DMS53 (cell line): ENCODE measurements around the gene SMAP2.
"Not testable (repeated sequence)": the region's sequence is repeated elsewhere in the genome, so short reads cannot be mapped to it uniquely, and the experiment has no call there.

Experiments used
- DNase-seq: peaks from one replicate; lab custom pipeline; 2025; lab: John Stamatoyannopoulos, UW

Gene SMAP2

DNA sequence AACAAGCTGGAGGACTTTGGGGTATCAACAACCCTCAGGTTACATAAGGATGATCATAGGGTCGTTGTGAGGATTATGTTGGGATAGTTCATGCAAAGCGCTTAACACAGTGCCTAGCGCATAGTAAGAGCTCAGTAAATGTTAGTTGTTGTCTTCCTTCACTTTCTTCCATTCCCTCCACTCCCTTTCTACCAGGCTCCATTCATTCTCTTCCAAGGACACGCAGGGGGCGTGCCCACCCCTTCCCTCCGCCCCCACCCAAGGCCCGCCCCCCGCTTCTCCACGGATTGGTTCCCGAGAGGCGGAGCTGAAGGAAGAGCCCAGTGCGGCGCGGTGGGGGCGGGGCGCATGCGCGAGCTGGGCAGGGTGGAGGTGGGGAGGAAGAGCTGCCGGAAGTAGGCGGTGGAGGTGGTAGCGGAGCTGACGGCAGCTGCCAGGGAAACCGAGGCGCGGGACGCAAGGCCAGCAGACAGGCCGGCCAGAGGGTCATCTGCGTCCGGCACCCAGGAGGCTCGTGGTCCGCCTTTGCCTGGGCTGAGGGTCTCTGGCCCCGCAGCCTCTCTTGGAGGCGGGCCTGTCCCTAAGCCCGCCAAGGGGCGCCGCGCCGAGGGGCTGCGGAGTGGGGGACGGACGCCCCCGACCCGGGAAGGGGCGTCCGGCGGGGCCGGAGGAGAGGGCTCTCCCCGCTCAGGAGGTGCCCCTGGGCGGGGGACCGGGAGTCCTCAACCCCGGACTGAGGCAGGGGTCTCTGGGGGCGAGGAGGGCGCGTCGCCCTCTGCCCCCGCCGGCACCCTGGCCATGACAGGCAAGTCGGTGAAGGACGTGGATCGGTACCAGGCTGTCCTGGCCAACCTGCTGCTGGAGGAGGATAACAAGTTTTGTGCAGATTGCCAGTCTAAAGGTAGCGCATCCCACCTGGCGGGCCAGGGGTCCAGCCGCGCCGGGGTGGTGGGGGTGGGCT is at the start of gene SMAP2:
TSS of gene SMAP2 (plus strand) at position 405 of the 961 bp plus-strand sequence. CDS start at position 799, 394 bp downstream.
- DNase-seq, result peak; percentile 98

DNA sequence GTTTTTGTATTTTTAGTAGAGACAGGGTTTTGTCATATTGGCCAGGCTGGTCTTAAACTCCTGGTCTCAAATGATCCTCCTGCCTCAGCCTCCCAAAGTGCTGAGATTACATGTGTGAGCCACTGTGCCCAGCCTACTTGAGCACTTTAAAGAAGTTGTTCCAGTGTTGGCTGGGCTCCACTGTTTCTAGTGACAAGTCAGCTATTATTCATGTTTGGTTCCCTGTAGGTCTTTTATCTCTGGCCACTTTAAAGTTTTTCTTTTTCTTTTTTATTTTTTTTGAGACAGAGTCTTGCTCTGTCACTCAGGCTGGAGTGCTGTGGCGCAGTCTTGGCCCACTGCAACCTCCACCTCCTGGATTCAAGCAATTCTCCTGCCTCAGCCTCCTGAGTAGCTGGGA is 42.1 kb upstream of the SMAP2 start:
- DNase-seq, result not testable (repeated sequence)

DNA sequence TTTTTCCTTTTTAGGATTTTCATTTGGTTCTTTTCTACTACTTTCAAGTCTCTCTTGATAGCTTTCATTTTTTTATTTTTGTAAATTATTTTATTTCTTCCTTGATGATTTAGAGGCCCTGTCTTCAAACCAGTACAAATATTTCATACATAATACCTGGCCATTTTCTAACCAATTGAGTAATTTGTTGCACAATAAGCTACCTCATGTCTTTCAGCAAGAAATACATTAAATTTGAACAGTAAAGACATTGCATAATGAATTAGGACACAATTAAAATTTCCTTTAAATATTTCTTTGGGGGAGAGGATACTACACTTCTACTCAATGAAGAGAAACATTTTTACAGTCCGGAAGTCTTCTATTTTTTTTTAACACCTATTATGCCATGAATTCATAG is 40.8 kb upstream of the SMAP2 start:
- DNase-seq, result no peak

DNA sequence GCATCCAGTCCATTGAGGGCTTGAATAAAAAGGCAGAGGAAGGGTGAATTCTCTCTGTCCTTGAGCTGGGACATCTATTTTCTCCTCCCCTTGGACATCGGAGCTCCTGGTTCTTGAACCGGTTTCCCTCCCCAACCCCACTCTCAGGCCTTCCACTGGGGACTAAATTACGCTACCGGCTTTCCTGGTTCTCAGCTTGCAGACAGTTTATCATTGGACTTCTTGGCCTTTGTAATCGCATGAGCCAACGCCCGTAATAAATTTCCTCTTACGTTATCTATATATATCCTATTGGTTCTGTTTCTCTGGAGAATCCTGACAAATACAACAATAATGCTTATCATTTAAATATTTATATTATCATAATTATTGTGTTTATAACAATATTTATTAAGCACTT is 36.1 kb upstream of the SMAP2 start:
- no peak for DNase-seq

DNA sequence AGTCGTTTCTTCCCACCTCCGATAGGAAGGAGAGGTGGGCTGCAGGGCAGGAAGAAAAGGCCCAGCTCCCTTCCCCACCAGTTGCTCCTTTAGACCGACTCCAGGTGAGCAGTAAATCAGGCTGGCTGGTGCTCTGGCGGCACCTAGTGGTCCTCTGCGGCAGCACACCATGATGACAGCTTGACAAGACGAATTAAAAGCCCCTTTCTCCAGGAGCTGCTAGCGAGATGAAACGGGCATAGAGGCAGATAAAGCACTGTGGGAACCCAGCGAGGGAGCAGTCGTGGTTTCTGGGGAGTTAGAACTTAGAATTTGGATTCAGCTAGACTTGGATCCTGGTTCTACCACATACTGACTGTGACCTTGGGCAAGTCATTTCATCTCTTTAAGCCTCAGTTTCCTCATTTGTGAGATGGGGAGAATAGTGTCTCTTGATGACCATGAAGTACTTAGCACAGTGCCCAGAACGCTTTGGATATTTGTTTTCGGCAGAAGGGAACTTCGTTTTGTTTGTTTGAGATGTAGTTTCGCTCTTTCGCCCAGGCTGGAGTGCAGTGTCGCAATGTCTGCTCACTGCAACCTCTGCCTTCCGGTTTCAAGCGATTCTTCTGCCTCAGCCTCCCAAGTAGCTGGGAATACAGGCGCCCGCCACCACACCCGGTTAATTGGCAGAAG is 34.6 kb upstream of the SMAP2 start:
- DNase-seq, result peak; percentile 90

DNA sequence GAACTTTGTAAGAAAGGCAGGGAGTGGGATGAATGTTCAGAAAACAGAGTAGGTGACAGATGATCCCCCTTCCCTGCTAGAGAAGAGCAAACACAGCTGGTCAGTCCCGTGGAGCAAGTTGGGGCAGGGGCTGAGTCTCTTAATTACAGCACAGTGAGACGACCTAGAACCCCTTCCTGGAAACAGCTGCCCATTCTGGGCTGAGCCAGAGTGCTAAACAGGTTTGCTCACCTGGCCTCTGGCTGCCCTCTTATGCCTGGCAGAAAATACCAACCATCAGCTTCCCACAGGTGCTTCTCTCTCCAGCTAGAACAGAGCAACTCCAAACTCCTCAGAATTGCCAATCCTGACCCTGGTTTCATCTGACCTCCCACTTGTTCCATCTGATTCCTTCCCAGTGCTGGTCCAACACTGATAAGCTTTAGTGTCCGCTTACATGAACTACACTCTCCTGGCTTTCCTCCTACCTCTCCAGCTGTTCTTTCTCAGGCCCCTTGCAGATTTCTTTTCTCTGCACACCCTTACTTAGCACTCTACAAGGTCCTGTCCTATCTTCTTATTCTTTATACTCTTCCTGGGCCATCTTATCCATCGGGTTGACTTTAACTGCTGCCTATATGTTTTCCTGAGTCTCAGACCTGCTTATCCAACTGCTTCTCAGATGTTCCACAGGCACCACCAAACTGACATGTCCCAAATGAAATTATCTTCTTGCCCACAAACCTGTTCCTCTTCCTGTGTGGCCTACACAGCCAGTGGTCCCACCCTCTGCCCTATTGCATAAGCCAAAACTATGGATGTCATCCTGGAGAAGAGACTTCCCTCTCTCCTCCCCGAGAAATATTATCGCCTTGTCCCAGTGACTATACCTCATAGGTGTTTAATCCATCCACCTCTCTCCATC is 33.9 kb upstream of the SMAP2 start:
- peak; percentile 60 for DNase-seq

DNA sequence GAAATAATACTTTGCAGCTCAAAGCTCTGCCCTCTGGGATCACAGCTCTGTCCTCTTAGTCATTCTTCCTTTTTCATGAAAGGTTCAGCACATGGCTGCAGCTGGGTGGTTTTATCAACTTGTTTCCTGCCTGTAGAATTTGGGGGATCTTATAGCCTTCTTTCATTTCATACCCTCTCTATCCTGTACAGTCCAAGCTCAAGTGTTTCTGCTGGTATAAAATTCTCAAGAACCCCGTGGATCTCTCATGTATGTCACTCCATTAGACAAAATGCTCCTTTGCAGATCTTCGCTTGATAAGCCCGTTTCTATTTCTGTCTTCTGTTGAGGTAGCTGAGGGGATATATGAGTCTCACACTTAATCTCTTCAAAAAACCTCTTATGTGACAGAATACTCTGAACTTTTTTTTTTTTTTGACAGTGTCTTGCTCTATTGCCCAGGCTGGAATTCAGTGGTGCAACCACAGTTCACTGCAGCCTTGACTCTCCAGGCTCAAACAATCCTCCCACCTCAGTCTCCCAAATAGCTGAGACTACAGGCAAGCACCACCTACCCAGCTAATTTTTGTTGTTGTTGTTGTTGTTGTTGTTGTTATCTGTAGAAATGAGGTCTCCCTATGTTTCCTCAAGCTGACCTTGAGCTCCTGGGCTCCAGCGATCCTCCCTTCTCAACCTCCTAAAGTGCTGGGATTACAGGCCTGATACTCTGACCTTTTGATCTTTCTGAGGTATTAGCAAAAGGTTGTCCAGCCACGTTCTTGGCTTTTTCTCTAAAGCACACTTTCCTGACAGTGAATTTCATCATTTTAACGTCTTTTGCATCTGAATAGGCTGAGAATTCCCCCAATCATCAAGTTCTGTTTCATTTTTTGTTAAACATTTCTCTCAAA is 31.8 kb upstream of the SMAP2 start:
- no peak for DNase-seq

DNA sequence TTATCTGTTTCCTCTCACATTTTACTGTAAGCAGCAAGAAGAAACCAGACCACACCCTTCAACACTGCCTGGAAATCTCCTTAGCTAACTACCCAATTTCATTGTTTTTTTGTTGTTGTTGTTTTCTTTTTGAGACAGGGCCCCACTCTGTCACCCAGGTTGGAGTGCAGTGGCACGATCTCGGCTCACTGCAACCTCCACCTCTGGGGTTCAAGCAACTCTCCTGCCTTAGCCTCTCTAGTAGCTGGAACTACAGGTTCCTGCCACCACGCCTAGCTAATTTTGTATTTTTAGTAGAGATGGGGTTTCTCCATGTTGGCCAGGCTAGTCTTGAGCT is 31.2 kb upstream of the SMAP2 start:
- not testable (repeated sequence) for DNase-seq

DNA sequence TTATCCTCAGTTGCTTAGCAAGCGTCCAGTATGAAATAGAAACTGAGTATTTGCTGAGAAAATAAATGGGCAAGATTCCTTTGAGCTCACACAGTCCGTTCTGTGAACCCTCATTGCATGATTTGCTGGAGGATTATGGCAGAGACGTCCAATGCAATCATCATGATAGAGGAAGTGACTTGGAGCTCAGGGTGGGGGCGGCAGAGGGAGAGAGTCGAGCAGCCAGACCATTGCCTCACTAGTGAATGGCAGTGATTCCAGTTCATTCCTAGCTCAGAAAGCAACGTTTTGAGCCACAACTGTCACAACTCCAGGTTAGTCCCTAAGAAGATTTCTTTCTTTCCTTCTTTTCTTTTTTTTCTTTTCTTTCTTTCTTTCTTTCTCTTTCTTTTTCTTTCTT is 28.9 kb upstream of the SMAP2 start:
- no peak for DNase-seq

DNA sequence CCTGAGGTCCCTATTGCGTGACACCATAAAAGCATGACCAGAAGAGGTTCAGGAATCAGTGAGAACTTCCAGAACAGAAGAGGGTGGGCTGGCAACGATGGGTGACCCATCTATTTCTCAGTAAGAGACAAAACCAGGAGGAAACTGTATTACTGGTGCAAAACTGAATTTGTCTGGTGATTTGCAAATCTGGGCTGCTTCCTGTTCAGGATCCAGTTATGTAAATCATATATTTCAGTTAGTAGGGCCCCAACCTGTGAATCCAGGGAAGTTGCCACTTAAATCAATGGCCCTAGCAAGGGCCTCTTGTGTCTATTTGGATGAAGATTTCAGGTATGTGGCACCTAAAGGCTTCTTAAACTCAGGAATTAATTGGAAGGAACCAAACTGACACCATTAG is 23.1 kb upstream of the SMAP2 start:
- no peak for DNase-seq

DNA sequence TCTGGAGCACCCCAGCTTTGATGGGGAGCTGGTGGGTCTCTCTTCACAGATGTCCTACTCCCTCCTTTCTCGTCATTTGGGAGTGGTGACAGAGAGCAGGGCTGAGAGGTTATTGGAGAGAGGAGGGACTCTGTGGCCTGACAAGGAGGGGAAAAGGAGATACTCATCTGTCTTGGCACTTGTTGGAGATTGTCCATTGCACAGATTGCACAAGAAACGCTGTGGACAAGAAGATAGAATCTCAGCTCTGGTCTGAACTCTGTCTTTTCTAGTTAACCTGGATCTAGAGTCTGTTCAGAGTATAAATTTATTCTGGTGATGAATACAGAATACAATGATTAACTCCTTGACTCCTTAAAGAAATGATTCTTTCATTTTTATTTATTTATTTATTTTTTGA is 22.4 kb upstream of the SMAP2 start:
- DNase-seq, result no peak

DNA sequence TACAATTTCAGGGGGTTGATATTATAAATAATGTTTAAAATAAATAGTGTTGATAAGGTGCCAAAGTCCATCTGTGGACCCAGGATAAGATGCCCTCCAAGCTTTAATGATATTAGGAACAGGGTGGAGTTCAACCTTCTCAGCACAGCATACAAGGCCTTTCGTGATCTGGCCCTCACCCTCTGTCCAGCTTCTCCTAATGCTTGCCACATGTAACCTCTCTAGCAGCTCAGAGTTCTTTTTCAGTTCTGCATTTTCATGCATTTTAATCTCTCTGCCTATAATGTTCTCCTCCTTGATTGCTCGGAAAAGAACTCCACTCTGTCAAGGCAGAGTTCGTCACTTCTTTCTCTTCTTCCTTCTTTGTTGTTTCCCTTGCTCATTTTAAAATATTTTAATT is 21.4 kb upstream of the SMAP2 start:
- DNase-seq, result no peak

DNA sequence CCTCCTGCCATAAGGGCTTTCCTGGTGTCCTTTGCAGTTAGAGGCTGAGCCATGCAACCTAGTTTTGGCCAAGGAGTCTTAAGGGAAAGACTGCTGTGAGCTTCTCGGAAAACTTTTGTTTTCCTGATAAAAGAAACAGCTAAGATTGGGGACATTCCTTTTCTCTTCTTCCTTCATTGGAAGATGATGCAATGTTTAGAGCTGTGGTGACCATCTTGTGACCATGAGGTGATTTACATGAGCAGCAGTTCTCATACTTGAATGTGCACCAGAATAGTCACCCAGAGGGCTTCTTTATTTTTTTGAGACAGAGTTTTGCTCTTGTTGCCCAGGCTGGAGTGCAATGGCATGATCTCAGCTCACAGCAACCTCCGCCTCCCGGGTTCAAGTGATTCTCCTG is 20.4 kb upstream of the SMAP2 start:
- DNase-seq, result no peak

DNA sequence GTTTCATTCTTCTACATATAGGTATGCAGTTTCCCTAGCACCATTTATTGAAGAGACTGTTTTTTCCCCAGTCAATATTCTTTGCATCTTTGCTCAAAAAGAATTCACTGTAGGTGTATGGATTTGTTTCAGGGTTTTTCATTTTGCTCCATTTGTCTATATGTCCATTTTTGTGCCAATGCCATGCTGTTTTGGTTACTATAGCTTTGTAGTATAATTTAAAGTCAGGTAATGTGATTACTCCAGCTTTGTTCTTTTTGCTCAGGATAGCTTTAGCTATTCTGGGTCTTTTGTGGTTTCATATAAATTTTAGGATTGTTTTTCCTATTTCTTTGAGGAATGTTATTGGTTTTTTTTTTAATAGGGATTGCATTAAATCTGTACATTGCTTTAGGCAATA is 15.9 kb upstream of the SMAP2 start:
- no peak for DNase-seq

DNA sequence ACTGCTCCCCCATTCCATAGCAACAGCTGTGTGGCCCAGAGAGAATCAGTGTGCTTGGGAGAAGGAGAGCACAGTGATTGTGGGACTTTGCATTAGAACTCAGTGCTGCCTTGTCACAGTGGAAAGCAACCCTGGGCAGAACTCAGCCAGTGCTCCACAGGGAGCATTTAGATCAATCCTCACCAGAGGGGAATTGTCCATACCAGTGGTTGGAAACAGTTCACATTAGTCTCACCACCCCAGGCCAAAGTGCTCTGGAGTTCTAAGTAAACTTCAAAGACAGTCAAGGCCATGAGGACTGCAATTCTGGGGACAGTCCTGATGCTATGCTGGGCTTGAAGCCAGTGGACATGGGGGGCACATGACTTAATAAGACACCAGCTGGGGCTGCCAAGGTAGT is 12.9 kb upstream of the SMAP2 start:
- DNase-seq, result no peak

DNA sequence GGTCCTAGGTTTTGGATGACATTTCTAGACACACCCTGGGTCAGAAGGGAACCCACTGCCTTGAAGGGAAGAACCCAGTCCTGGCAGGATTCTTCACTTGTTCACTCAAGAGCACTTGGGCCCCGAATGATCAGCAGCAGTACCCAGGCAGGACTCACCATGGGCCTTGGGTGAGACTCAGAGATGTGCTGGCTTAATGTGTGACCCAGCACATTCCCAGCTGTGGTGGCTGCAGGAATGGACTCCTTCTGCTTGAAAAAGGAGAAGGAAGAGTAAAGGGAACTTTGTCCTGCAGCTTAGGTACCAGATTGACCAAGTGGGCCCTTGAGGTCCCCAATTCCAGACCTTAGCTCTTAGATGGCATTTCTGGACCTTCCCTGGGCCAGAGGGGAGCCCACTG is 12.3 kb upstream of the SMAP2 start:
- DNase-seq, result no peak

DNA sequence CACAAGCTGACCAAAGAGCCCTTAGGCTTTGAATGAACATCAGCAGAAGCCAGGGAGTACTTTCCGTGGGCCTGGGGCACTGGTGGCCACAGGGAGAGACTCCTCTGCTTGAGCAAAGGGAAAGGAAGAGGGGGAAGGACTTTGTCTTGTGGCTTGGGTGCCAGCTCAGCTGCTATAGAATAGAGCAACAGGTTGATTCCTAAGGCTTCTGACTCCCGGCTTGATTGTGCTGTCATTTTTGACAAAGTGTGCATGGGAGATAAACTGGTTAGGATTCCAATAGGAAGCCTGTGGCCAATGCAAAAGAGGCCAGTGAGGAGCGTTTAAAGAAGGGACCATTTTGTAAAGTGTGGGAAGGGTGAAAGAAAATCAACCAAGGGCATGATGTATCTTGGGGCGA is 11.9 kb upstream of the SMAP2 start:
- no peak for DNase-seq

DNA sequence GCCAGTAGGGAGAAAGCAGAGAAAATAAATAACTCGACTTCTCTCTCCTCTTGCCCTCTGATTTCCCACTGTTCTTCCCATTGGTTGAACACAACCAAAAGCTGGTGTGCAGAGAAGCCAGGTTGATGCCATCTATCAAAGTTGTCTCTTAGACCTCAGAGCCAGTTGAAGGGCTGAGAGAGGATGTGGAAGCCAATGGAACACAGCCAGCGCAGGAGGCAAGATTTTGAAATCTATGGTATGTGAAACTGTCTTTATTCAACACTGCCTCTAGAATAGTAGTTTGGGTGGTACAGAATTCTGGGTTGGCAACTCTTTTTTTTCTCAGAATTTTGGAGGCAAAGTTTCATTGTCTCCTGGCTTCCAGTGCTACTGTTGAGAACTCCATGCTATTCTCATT is 11.3 kb upstream of the SMAP2 start:
- DNase-seq, result no peak

DNA sequence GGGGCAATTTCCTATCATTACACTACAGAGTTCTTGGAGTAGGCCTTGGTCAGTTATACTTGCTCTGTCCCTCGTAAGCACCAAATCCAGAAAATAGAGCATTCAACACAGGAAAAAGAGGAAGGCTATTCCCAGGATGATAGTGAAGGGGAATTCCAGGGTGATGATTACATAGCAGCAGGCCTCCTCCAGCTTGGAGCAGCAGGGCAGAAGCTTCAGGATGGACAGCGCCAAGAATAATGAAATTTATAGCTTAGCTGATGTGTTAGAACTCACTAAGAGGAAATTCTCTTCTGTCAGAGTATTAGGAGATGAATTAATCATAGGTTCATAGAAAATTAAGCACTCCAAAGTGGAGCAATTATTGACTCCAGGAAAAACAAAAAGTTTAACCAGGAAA is 10.8 kb upstream of the SMAP2 start:
- no peak for DNase-seq

DNA sequence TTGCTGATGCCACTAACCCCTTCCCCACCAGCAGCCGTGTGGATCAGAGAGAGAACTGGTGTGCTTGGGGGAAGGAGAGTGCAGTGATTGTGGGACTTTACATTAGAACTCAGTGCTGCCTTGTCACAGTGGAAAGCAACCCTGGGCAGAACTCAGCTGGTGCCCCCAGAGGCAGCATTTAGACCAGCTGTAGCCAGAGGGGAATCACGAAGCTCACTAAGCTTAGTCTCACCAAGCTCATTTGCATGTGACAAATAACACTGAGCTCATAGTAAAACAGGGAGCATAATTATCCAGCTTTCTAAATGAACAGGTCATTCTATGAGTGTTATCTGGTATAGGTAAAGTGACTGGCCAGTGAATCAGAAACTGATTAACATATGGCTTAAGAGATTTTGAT is 9.8 kb upstream of the SMAP2 start:
- no peak for DNase-seq

DNA sequence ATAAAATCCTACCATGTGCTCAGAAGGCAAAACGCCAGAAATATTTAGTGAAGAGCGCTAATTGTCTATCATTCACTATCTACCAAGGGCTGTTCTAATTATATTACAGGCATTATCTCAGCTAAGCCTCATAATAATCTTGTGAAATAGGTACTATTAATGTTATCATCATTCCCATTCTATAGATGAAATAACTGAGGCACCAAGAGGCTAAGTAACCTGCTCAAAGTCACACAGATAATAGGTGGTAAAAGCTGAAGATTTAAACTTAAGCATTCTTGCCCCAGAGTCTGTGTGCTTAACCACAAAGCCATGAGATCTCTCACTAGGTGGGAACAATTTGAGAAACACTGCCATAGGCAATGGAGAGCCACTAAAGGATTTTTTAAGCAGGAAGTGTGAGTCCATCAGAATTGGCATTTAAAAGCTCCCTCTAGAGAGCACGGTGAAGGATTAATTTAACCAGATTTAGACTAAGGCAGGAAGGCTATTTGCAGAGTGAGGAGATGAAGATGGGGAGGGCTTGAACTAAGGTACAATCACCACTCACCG is 1.7 kb upstream of the SMAP2 start:
- DNase-seq, result no peak
